GM12872 (cell line): ENCODE data around the gene KLF15.

Experiments used
- CTCF ChIP-seq: IDR thresholded peaks from 3 replicates; pipeline ENCODE4 v1.5.1; 2011; ENCODE audit warnings: low read depth, mild to moderate bottlenecking, low read length, moderate library complexity; ENCODE audit not compliant: insufficient read depth

Gene KLF15

DNA sequence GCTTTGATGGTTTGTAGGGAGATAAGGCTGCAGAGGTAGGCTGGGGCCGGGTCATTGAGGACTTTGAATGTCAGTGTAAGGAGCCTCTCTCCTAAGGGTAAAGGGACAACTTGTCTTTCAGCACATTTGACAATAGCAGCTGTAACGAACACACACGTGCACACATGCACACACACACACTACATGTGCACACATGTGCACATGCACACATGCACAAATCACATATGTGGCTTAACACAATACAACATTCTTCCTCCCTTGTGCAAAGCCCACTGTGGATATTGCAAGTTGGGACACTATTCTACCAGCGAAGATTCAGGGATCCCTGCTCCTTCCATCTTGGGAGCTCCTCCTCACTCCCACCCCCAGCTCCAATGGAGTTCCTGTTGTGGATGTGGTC is 36.4 kb upstream of the KLF15 start:
- no peak for TF ChIP-seq CTCF

DNA sequence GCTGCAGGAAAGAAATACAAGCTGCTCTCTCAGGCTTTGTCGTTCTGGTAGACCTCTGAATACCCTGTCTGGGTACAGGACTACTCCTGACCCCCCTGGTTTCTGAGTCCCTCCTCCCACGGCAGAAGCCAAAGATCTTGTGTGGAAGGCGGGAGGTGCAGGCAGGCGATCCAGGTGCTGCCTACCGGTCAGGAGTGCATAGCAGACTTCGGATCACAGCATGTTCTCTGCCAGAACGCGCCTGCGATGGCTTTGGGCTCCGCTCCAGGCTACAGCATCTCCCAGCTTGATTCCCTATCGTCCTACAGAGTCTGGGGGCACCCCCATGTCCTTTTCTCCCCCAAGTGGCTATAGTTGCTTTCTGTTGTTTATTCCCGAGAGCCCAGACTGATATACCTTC is 35.0 kb upstream of the KLF15 start:
- no peak for TF ChIP-seq CTCF

- TF ChIP-seq CTCF = no peak
Measured at GRCh38 chr3:126391631-126392030, 34.4 kb upstream of the KLF15 start.

DNA sequence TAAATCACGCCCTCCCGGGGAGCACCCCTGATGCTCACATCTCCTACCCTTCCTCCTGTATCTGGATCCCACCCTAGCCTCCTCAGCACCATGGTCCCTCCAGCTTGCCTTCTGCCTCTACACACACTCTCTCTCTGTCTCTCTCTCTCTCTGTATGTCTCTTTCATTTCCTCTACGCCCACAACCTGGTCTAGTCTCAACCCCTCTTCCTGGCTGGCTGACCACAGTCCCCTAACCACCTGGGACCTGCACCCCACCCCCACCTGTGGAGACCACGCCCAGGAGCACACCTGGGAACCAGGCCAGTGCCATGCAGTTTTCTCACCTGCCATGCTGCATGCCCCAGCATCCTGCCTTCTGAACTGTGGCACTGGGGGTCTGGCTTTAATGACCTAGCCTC is 33.5 kb upstream of the KLF15 start:
- TF ChIP-seq CTCF = no peak

- no peak for TF ChIP-seq CTCF
Measured at GRCh38 chr3:126390201-126390600, 33.0 kb upstream of the KLF15 start.

DNA sequence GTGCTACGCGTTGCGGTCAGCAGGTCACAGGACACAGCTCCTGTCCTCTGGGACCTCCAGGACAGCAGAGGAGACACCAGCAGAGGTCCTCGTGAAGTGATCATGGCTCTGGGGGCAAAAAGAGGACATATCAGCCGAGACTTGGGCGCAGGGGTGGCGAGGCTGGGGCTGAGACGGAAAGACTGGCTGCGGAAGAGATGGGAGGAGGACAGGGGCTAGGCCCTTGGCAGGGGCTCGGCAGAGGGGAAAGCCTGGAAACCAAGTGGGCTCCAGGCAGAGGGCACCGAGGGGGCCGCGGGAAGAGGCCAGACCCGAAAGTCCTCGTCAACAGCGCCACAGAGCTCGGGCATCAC is 32.6 kb upstream of the KLF15 start:
- TF ChIP-seq CTCF = no peak

GRCh38 chr3:126389112-126389793 is 32.0 kb upstream of the KLF15 start:
- peak; percentile 87 for TF ChIP-seq CTCF
